NCI-H2029 (cell line): Measurements from ENCODE around the gene NPAS3.
"Not testable (repeated sequence)": the region's sequence is repeated elsewhere in the genome, so short reads cannot be mapped to it uniquely, and the experiment has no call there.

Experiments
- DNase-seq: peaks from one replicate; lab custom pipeline; 2025; lab: John Stamatoyannopoulos, UW

Gene NPAS3

GRCh38 chr14:33081259-33081658 lies 142.6 kb downstream of the NPAS3 start:
- DNase-seq = peak; percentile 94

- DNase-seq = no peak
Observed at GRCh38 chr14:33085799-33086198, 147.1 kb downstream of the NPAS3 start.

- not testable (repeated sequence) for DNase-seq
Observed at GRCh38 chr14:33088274-33088673, 149.6 kb downstream of the NPAS3 start.

GRCh38 chr14:33098016-33098415 lies 159.3 kb downstream of the NPAS3 start:
- no peak for DNase-seq

DNA sequence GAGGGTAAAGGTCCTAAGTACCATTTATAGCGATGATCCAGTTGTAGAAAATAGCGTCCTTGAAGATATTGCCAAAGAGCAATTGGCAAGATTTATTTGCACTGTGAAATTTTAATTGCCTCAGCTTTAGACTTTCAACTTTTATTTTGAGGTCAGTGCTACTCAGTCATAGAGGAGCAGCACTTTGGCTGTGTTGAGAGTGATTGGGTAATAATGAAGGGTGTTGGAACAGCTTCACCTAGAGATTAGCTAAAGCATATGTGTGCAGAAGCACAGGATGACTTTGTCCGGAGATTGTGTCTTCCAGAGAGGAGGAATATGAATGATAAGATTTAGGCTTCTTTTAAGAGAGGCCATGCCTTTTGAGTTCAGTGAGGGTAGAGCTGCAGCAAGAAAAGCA lies 164.8 kb downstream of the NPAS3 start:
- no peak for DNase-seq

GRCh38 chr14:33103966-33104365 lies 165.3 kb downstream of the NPAS3 start:
- DNase-seq = no peak

- no peak for DNase-seq
Observed at GRCh38 chr14:33110737-33111443, 172.2 kb downstream of the NPAS3 start.

DNA sequence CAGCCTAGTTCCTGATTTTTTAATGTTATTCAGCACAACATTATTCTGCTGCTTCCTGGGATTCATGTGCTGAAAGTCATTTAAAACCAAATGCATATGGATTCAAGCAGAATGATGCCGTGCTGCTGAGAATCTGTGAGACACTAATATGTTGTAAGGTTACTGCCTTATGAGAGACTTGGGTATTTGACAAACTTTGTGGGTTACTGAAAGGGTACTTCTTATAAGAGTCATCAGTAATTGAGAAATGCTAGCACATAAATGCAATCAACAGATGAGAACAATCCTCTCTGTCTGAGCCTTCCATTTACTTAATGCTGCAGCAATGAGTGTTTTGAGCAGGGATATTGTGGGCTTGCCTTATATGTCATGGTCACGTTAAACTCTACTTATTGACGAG lies 175.7 kb downstream of the NPAS3 start:
- no peak for DNase-seq

- peak; percentile 71 for DNase-seq
Observed at GRCh38 chr14:33118668-33119067, 180.0 kb downstream of the NPAS3 start.

- DNase-seq = no peak
Observed at GRCh38 chr14:33120341-33120740, 181.7 kb downstream of the NPAS3 start.

DNA sequence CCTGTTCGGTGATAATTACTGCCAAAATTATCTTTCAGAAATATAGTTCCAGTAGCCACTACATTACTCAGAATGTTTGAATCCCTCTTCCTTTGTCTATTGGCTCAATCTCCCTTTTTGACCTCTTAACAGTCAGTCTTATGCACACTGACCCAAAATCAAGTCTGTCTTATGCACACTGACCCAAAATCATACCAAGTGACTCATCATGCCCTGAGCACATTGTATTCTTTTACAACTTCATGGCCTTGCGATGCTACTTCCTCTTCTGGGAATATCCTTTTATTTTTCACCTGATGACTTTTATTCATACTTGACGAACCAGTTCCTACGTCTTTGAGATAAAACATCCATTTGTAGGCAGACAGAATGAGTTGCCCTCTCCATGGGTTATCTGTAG lies 182.3 kb downstream of the NPAS3 start:
- DNase-seq = no peak

DNA sequence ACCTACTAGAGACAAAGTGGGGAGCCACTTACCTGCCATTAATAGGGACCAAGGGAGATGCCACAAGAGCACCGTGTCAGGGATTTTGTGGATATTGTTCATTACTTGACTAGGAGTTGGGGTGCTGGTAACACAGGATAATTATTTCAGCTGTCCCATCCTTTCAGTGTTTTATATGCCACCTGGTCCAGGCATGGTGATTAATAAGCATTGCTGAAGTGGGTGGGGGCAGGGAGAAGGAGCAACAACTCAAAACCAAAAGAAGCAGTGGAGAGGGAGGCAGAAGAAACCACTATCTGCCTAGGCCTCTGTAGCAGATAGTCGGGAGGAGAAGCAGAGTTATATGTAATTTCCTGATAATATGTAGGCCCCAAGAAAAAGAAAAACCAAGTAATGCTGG lies 184.6 kb downstream of the NPAS3 start:
- DNase-seq = no peak

DNA sequence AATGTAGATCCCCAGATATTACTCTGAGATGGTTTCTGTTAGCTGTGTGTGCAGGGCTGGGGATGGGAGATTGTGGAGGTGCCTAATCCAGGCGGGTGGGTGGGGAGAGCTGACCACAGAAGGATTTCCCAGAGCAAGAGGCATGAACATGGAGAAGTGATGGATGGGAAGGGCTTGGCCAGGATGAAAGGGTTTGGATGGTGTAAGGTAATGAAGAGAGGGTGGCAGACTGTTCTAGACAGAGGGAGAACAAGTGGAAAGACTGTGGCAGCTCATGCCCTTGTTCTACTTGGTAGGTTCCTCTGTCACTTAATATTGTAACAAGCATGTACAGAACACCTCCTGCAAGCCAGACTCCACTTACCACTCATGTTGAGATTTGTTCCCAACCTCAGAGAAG lies 187.8 kb downstream of the NPAS3 start:
- DNase-seq = no peak

DNA sequence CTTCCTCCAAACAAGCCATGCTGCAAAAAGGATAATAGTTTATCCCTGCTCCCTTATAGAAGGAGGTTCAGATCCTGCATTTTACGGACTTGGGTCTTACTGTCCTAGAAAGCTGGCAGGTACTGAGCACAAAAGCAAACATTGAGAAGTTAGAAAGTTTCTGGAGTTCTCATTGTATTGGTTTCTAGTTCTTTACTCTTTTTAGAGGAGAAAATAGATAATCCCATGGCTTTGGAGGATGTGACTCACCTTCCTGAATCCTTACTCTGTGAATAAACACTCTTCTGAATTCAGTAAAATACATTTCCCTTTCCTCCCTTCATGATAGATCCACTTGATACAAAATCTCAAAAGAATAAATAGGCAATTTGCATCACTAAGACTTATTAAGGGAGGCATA lies 188.9 kb downstream of the NPAS3 start:
- DNase-seq = no peak

DNA sequence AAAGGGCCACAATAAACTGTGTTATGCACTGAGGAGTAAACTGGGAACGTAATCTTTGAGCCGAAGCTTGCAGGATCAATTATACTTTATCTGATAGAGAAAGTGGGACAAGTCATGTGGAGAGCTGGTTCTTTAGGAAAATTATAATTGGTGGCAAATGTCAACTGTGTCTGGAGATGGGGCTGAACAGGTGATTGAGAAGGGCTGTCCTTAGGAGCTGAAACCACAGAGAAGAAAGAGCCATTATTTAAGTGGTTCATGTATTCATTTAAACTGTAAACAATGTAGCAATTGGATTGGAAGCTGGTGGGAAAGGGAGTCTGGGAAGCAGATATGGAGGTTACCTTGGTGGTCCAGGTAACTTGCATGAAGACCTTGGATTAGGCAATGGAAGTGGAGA lies 193.1 kb downstream of the NPAS3 start:
- no peak for DNase-seq

DNA sequence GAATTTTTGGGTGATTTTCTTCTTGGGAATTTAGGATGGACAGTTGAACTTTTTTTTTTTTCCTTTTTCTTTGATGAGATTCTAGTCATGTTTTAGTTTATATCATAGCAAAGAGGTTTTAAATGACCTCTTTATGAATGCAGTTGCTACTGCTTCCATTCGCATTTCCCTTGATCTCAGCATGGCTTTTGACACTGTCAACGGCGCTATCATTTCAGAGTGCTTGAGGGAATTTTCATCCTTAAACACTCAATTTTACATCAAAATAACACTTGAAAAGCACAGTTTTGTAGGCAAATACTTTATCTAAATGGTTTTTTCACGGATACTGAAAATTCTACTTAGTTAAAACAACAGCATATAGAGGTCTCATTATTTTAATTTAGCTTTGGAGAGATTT lies 195.5 kb downstream of the NPAS3 start:
- no peak for DNase-seq

DNA sequence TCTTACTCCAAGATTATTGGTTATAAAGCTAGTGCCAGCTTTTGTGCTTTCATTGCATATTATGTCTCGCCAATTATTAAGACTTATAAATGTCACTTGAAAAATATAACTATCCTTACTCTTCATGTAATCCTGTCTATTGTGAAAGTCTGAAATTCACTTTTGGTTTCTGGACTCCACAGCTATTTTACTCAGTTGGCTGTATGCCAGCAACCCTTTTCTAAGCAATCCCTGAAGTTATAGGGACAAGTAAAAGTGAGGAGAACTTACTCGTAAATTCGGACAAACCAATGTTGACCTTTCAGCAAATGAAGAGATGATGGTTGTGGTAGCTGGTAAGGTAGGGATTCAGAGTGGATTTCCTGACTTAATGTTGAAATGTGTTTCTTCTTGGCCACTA lies 196.3 kb downstream of the NPAS3 start:
- DNase-seq = no peak

DNA sequence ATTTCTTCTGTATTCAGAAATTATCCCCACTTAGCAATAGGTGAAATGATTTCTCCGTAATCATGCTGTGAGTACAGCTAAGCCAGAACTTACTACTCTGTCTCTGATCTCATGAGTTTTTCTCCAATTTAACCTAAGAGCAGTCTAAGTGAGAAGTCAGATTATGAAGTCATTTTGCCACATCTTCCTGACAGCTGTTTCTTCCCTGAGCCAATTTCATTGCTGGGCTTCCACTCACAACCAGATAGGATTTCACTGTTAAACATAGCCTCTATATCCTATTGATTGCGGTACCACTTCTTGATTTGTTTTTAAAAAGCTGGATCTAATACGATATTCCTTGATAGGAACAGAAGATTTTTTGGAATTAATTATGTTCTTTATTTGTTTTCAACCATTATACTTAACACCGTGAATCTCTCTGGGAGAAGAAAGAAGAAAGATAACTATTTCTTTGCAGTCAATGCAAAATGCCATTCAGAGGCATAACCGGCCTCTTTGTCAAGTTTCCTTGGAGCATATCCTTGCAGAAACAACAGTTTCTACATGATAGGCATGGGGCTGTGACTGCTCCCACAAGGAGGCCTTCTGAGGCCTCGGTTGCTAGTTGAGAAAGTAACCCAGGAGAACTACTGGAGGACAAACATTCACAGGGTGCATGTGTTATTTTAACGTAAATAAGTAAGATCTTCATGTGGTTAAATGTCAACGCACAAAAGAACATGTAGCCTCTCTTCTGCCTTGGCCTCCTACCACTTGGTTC lies 212.2 kb downstream of the NPAS3 start:
- no peak for DNase-seq

GRCh38 chr14:33163109-33163508 lies 224.4 kb downstream of the NPAS3 start:
- DNase-seq = no peak

- DNase-seq = no peak
Observed at GRCh38 chr14:33163600-33163999, 224.9 kb downstream of the NPAS3 start.

DNA sequence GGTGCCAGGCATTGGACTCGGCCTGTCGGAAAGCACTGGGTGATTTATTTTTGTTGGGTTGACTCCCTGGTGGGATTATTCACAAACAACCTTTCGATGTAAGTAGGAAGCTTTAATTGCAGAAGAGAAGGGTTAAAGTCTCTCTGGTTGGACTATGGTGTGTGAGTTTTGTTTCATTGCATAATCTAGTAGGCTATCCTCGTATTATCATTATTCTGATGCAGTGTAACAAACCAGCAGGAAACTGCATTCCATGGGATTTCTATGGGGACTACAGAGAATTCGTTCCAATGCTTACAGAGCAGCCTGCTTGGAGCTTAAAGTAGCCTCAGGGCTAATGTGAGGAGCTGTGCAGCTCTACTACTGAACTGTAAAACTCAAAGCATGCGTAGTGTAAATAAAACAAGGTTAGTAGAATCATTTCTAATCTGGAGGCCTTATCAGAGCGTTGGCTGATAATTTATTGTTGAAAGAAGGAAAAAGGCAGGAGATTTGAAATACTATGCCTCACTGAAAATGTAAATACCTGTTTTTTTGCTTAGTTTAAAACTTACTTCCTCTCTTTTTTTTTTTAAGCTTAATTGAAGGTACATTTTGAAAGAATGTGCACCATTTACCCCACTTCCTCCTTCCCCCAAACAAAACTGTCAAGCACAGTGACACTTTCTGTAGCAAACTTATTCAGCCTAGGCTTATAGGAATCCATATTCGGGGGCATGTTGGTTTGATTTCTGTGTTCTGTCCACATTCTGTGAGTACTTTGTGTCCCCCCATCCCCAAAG lies 226.7 kb downstream of the NPAS3 start:
- DNase-seq = no peak

DNA sequence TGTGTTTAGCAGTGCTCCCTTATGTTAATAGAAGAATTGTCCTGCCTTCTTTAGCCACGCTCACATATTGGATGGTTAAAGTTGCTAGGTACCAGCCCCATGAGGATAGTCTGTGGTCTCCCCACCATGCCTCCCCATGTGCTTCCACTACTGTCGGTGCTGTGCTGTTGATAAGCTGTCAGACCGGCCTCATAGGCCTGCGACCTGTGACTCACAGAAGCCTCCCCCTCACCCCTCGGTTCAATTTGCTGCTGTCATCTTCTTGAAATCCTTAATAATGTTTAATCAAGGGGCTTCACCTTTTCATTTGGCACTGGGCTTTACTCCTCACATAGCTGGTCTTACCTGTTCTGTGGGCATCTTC lies 227.2 kb downstream of the NPAS3 start:
- DNase-seq = no peak

DNA sequence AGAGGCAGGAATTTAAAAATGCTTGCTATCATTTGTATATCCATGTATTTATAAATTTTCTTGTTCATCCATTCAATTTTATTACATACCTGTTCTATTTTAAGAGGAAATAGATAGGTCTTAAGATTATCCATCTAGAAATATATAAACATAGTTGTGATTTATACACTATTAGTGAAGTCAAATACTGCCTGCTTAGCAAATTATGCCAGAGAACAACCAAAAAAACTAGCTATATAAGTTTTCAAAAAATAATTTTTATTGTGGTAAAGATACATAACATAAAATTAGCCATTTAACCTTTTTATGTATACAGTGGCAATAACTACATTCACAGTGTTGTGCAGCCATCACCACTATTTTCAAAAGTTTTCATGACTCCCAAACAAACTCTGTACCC lies 237.3 kb downstream of the NPAS3 start:
- DNase-seq = no peak
